DOHH2 (cell line): ENCODE results near the gene TPRN.

Experiments
- EZH2phosphoT487 ChIP-seq: fragments of 200-600 bp; sonication (generic); IDR thresholded peaks from 2 replicates; pipeline ENCODE4 v1.6.1; 2017; ENCODE audit warnings: borderline replicate concordance, mild to moderate bottlenecking, antibody characterized with exemption, low read length, moderate library complexity, mixed read lengths
- TF ChIP-seq, protein P1 (sequence below): fragments of 200-600 bp; sonication (generic); IDR thresholded peaks from one replicate; pipeline ENCODE4 v1.5.1; 2014; ENCODE audit warnings: antibody characterized with exemption, mild to moderate bottlenecking, low read depth, low read length; ENCODE audit not compliant: poor library complexity, severe bottlenecking

DNA sequence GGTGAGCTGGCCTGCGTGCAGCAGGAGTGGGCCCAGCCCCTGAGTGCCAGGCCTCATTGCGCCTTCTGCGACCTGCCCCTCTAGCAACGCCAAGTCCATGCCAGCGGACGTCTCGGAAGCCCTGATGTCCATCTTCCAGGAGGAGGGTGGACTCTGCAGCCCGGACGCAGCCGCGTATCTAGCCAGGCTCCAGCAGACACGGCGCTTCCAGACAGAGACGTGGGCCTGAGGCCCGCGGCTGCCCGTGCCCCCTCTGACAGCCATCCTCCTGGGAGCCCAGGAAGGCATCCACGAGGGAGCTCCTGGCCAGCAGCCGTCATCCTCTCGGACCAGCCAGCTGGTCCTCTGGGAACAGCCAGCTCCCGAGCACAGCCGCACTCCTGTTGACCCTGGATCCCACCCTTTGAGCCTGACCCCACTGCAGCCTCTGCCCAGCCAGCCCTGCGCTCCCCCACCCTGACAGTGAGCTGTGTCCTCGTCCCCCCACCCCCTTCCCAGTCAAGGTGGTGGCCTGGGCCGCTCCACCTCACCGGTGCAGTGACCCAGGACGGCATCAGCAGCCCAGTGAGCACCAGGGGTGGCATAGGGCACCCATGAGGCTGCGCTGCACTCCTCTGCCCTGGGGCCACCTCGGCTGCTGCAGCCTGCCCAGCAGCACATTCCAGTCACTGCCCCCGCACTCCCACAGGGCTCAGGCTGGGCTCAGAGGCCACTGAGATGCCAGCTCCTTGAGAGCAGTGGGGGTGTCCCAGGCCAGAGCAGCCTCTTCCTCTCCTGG lies 15.8 kb upstream of the TPRN start:
- TF ChIP-seq, protein P1, sequence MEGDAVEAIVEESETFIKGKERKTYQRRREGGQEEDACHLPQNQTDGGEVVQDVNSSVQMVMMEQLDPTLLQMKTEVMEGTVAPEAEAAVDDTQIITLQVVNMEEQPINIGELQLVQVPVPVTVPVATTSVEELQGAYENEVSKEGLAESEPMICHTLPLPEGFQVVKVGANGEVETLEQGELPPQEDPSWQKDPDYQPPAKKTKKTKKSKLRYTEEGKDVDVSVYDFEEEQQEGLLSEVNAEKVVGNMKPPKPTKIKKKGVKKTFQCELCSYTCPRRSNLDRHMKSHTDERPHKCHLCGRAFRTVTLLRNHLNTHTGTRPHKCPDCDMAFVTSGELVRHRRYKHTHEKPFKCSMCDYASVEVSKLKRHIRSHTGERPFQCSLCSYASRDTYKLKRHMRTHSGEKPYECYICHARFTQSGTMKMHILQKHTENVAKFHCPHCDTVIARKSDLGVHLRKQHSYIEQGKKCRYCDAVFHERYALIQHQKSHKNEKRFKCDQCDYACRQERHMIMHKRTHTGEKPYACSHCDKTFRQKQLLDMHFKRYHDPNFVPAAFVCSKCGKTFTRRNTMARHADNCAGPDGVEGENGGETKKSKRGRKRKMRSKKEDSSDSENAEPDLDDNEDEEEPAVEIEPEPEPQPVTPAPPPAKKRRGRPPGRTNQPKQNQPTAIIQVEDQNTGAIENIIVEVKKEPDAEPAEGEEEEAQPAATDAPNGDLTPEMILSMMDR = no peak
- no peak for TF ChIP-seq EZH2phosphoT487
